ENCODE results near the gene BICC1. TPM values are rescaled to one million over a fixed set of nuclear protein-coding genes. Genes with fewer than 3 reads are reported as not detected.

Gene BICC1
- total RNA-seq, 4 donors from 2014 or later = 4.7 to 29.7 (median 18.0) TPM

GRCh38 chr10:58706836-58707235 lies 194.2 kb downstream of the BICC1 start:
- H3K4me1 ChIP-seq = peaks cover 3 to 5% of the 10 kb centered on the region in 2 donors
- no peaks in the 10 kb centered on the region for H3K9me3 ChIP-seq
- intact Hi-C loops (cut with DNase I; ENCODE audit: low total_unique reads) = no loop called here
- H3K27me3 ChIP-seq = no peaks in the 10 kb centered on the region
- TF ChIP-seq POLR2A (IDR thresholded peaks at IDR 0.05) (no peak), CTCF (IDR thresholded peaks at IDR 0.05 in 4 of 5, conservative IDR thresholded peaks at IDR 0.05 in 1 of 5) (no peak)
- ATAC-seq (no peak), DNase-seq (no peak)
- in situ Hi-C loops (cut with MboI; ENCODE audit: low sequenced_read_pairs in 4 of 4) = no loop called here
- no peak overlapping the region for H3K4me3 ChIP-seq
- H3K27ac ChIP-seq = no peak overlapping the region
- H3K36me3 ChIP-seq = no peaks in the 10 kb centered on the region

- TF ChIP-seq POLR2A (IDR thresholded peaks at IDR 0.05) = no peak
- TF ChIP-seq CTCF (IDR thresholded peaks at IDR 0.05 in 4 of 5, conservative IDR thresholded peaks at IDR 0.05 in 1 of 5) = no peak
- Histone ChIP-seq H3K9me3 (no peaks in the 10 kb centered on the region), H3K27me3 (no peaks in the 10 kb centered on the region), H3K4me1 (peaks cover 0 to 7% of the 10 kb centered on the region in 2 donors), H3K36me3 (no peaks in the 10 kb centered on the region), H3K4me3 (no peak overlapping the region), H3K27ac (no peak overlapping the region)
- in situ Hi-C loops (cut with MboI; ENCODE audit: low sequenced_read_pairs in 4 of 4) (no loop called here), intact Hi-C loops (cut with DNase I; ENCODE audit: low total_unique reads) (no loop called here)
- no peak for ATAC-seq
- DNase-seq = no peak
Measured at GRCh38 chr10:58712141-58712540, 199.5 kb downstream of the BICC1 start.

- in situ Hi-C loops (cut with MboI; ENCODE audit: low sequenced_read_pairs in 4 of 4) (no loop called here), intact Hi-C loops (cut with DNase I; ENCODE audit: low total_unique reads) (no loop called here)
- no peaks in the 10 kb centered on the region for H3K36me3 ChIP-seq
- no peaks in the 10 kb centered on the region for H3K27me3 ChIP-seq
- DNase-seq (no peak), ATAC-seq (no peak)
- no peak for TF ChIP-seq POLR2A (IDR thresholded peaks at IDR 0.05)
- TF ChIP-seq CTCF (IDR thresholded peaks at IDR 0.05 in 4 of 5, conservative IDR thresholded peaks at IDR 0.05 in 1 of 5) = no peak
- no peak overlapping the region for H3K27ac ChIP-seq
- no peaks in the 10 kb centered on the region for H3K9me3 ChIP-seq
- H3K4me1 ChIP-seq = peaks cover 0 to 7% of the 10 kb centered on the region in 2 donors
- no peak overlapping the region for H3K4me3 ChIP-seq
Measured at GRCh38 chr10:58712982-58713381, 200.3 kb downstream of the BICC1 start.

GRCh38 chr10:58714409-58714808 lies 201.7 kb downstream of the BICC1 start:
- in situ Hi-C loops (cut with MboI; ENCODE audit: low sequenced_read_pairs in 4 of 4) = no loop called here
- intact Hi-C loops (cut with DNase I; ENCODE audit: low total_unique reads) = no loop called here
- H3K36me3 ChIP-seq = no peaks in the 10 kb centered on the region

More at GRCh38 chr10:58714409-58714808, 201.7 kb downstream of the BICC1 start:
- Histone ChIP-seq H3K27ac (no peak overlapping the region), H3K4me3 (no peak overlapping the region), H3K27me3 (no peaks in the 10 kb centered on the region), H3K4me1 (peaks cover 3 to 9% of the 10 kb centered on the region in 2 donors), H3K9me3 (no peaks in the 10 kb centered on the region)
- DNase-seq (no peak), ATAC-seq (no peak)
- TF ChIP-seq POLR2A (IDR thresholded peaks at IDR 0.05) (no peak), CTCF (IDR thresholded peaks at IDR 0.05 in 4 of 5, conservative IDR thresholded peaks at IDR 0.05 in 1 of 5) (no peak)
